ENCODE data around the gene ABCA7. TPM values are rescaled to one million over a fixed set of nuclear protein-coding genes. Genes with fewer than 3 reads are reported as not detected.

ABCA7 gene
- total RNA-seq, 1 experiment from 2014 or later: 91.4 TPM

DNA sequence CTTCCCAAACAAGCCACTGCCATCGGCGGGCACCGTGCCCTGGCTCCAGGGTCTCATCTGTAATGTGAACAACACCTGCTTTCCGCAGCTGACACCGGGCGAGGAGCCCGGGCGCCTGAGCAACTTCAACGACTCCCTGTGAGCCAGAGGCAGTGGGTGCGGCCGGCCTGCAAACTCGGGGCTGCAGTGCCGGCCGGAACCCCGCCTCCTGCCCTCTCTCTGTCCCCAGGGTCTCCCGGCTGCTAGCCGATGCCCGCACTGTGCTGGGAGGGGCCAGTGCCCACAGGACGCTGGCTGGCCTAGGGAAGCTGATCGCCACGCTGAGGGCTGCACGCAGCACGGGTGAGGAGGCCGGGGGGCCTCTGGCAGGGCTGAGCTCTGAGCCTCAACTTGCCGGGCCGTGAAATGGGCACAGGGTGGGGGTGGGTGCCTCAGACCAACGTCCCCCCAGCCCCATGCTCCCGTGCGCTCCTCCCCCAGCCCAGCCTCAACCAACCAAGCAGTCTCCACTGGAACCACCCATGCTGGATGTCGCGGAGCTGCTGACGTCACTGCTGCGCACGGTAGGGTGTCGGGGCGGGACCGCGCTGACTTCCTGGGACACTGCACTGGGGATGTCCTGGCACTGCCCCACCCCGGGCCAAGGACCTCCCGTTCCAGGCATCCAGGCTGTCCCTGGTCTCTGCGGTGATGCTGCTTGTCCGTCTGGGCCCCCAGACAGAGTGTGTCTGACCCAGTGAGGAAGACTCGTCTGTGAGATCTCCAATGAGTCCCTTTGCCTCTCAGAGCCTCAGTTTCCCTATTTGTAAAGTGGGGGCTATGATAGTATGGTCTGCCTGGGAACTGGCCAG, 2.2 kb downstream of the ABCA7 start (continued):
- peak; percentile 74 for TF ChIP-seq YY1 (IDR thresholded peaks at IDR 0.05; ENCODE audit: extremely low read depth, insufficient replicate concordance, low read depth, low read length)
- no peak for TF ChIP-seq ZFX (IDR thresholded peaks at IDR 0.05)
- TF ChIP-seq, protein P1, sequence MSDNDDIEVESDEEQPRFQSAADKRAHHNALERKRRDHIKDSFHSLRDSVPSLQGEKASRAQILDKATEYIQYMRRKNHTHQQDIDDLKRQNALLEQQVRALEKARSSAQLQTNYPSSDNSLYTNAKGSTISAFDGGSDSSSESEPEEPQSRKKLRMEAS (IDR thresholded peaks at IDR 0.05): peak; percentile 86
- no peak for TF ChIP-seq ZNF274 (IDR thresholded peaks at IDR 0.05; ENCODE audit: low read depth, low read length)

DNA sequence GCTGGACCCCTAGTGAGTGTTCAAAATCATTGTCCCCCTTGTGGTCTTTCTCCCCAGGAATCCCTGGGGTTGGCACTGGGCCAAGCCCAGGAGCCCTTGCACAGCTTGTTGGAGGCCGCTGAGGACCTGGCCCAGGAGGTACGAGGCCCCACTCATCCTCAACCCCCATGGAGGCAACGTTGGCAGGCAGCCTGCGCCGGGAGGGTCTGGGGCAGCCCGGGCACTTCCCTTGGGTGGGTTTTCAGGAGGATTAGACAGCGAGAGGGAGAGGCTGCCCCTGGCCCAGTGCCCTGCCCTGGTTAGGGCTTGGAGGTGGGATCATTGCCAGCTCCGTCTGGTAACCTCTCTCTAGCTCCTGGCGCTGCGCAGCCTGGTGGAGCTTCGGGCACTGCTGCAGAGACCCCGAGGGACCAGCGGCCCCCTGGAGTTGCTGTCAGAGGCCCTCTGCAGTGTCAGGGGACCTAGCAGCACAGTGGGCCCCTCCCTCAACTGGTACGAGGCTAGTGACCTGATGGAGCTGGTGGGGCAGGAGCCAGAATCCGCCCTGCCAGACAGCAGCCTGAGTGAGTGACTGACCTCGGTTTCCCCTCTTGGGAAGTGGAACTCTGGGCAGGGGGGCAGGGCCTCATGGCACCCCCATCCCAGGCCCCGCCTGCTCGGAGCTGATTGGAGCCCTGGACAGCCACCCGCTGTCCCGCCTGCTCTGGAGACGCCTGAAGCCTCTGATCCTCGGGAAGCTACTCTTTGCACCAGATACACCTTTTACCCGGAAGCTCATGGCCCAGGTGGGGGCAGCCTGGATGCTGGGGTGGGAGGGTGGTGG, 3.0 kb downstream of the ABCA7 start:
- POLR2A ChIA-PET: interaction anchor here (0.7 to 7.8 kb wide), 6 partner anchors 15 to 226 kb away, joined by 3 to 85 read pairs (median 4); partner anchors contain the start of genes CIRBP, CNN2 and RNU6-2
- peak overlapping the region; percentile 88 for H3K4me2 ChIP-seq (ENCODE audit: low read length)
- no peak overlapping the region for H2AFZ ChIP-seq (ENCODE audit: low read depth, low read length, poor library complexity, severe bottlenecking)
- RAD21 ChIA-PET (ENCODE audit: low non-redundant PET in 1 of 2, low total read pairs in 2 of 2, uncharacterized antibody in 2 of 2, unreplicated experiment in 2 of 2): no interaction called here
- TSS peak; percentile 50 for BruUV-seq (replicated peaks)
- H3K9me2 ChIP-seq (ENCODE audit: insufficient read depth): no peaks in the 10 kb centered on the region
- CTCF ChIA-PET: interaction anchor here (0.9 to 2.4 kb wide), 6 partner anchors 16 to 70 kb away, joined by 3 to 9 read pairs (median 4); partner anchors contain the start of genes ARHGAP45 and CNN2
- ATAC-seq: no peak
- H3K79me2 ChIP-seq (ENCODE audit: insufficient read depth, low read length): peaks cover 14% of the 10 kb centered on the region; the same call in 1 of the 2 replicates
- peak overlapping the region; percentile 91 for H3K4me3 ChIP-seq (replicated peaks in 1 of 2; ENCODE audit: low read depth in 1 of 2, low read length in 2 of 2)
- H4K20me1 ChIP-seq (ENCODE audit: insufficient read depth): no peaks in the 10 kb centered on the region
- H3K9ac ChIP-seq (ENCODE audit: low read length): peak overlapping the region; percentile 84
- intact Hi-C loops (cut with micrococcal nuclease): no loop called here
- H3K27ac ChIP-seq (ENCODE audit: low read depth, low read length): peak overlapping the region; percentile 78
- H3K27me3 ChIP-seq (ENCODE audit: insufficient read depth, low read length): no peaks in the 10 kb centered on the region
- no peak for TF ChIP-seq EZH2phosphoT487 (IDR thresholded peaks at IDR 0.05; ENCODE audit: borderline replicate concordance)
- TF ChIP-seq ELF1 (IDR thresholded peaks at IDR 0.05; ENCODE audit: borderline replicate concordance, low read depth): no peak
- peak; percentile 57 for TF ChIP-seq TCF7L2 (IDR thresholded peaks at IDR 0.05; ENCODE audit: borderline replicate concordance, extremely low read depth, insufficient read depth, insufficient read length)
- H3K9me3 ChIP-seq (ENCODE audit: control insufficient read depth in 1 of 2, insufficient read depth in 1 of 2, low read depth in 1 of 2, low read length in 2 of 2): no peaks in the 10 kb centered on the region
- peaks cover 36 to 80% of the 10 kb centered on the region in 2 experiments for H3K4me1 ChIP-seq (ENCODE audit: control insufficient read depth in 1 of 2, insufficient read depth in 2 of 2, low read length in 2 of 2)
- H3K36me3 ChIP-seq (ENCODE audit: control insufficient read depth in 1 of 2, insufficient read depth in 2 of 2, low read length in 2 of 2): peaks cover 0 to 22% of the 10 kb centered on the region in 2 experiments; a peak in 1 of 4 replicates
- no peak for DNase-seq (ENCODE audit: low read depth, low spot score)

Measured in HCT116 (cell line).